ENCODE measurements around the gene RPL13.

- no peak for TF ChIP-seq CEBPB (IDR thresholded peaks at IDR 0.05; ENCODE audit: low read depth, low read length)
- TF ChIP-seq, protein P1, sequence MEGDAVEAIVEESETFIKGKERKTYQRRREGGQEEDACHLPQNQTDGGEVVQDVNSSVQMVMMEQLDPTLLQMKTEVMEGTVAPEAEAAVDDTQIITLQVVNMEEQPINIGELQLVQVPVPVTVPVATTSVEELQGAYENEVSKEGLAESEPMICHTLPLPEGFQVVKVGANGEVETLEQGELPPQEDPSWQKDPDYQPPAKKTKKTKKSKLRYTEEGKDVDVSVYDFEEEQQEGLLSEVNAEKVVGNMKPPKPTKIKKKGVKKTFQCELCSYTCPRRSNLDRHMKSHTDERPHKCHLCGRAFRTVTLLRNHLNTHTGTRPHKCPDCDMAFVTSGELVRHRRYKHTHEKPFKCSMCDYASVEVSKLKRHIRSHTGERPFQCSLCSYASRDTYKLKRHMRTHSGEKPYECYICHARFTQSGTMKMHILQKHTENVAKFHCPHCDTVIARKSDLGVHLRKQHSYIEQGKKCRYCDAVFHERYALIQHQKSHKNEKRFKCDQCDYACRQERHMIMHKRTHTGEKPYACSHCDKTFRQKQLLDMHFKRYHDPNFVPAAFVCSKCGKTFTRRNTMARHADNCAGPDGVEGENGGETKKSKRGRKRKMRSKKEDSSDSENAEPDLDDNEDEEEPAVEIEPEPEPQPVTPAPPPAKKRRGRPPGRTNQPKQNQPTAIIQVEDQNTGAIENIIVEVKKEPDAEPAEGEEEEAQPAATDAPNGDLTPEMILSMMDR (IDR thresholded peaks at IDR 0.05; ENCODE audit: control extremely low read depth in 1 of 3, insufficient read depth in 1 of 3, low read depth in 1 of 3, low read length in 3 of 3) = no peak
- no peak for TF ChIP-seq POLR2A (IDR thresholded peaks at IDR 0.05; ENCODE audit: control extremely low read depth in 1 of 2, low read depth in 2 of 2, low read length in 2 of 2)
- TF ChIP-seq SIX5 (IDR thresholded peaks at IDR 0.05; ENCODE audit: low read depth, low read length) = no peak
- TF ChIP-seq SUZ12 (IDR thresholded peaks at IDR 0.05; ENCODE audit: low read length) = no peak
- TF ChIP-seq RFX5 (IDR thresholded peaks at IDR 0.05; ENCODE audit: borderline replicate concordance, low read depth, low read length) = no peak
- TF ChIP-seq CREB1 (IDR thresholded peaks at IDR 0.05) = no peak
- TF ChIP-seq POLR2AphosphoS5 (IDR thresholded peaks at IDR 0.05; ENCODE audit: low read depth, low read length) = no peak
- TF ChIP-seq BRCA1 (IDR thresholded peaks at IDR 0.05; ENCODE audit: low read depth, low read length) = no peak
- no peak for TF ChIP-seq SP1 (IDR thresholded peaks at IDR 0.05; ENCODE audit: low read depth, low read length)
- TF ChIP-seq, protein P2, sequence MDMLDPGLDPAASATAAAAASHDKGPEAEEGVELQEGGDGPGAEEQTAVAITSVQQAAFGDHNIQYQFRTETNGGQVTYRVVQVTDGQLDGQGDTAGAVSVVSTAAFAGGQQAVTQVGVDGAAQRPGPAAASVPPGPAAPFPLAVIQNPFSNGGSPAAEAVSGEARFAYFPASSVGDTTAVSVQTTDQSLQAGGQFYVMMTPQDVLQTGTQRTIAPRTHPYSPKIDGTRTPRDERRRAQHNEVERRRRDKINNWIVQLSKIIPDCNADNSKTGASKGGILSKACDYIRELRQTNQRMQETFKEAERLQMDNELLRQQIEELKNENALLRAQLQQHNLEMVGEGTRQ (IDR thresholded peaks at IDR 0.05; ENCODE audit: low read length) = no peak
These were observed 12.6 kb upstream of the RPL13 start for GRCh38 chr16:89547860-89548259.

Measured in H1 (cell line).